KOPT-K1 (cell line): ENCODE results near the gene CCR6.

Source experiments
- H3K27ac ChIP-seq: fragments of 200-600 bp; sonication (generic); 2 replicates; pipeline ENCODE4 v1.5.1; 2016; ENCODE audit warnings: antibody characterized with exemption, mild to moderate bottlenecking, low read depth, low read length; ENCODE audit not compliant: poor library complexity, severe bottlenecking
- H3K36me3 ChIP-seq: fragments of 200-600 bp; sonication (generic); 2 replicates; pipeline ENCODE4 v1.5.1; 2017; ENCODE audit warnings: antibody characterized with exemption, mild to moderate bottlenecking, low read length, moderate library complexity; ENCODE audit not compliant: insufficient read depth
- H3K9me3 ChIP-seq: fragments of 200-600 bp; sonication (generic); 2 replicates; pipeline ENCODE4 v1.5.1; 2017; ENCODE audit warnings: antibody characterized with exemption, low read length, mild to moderate bottlenecking; ENCODE audit not compliant: insufficient read depth, poor library complexity, severe bottlenecking

CCR6 gene

DNA sequence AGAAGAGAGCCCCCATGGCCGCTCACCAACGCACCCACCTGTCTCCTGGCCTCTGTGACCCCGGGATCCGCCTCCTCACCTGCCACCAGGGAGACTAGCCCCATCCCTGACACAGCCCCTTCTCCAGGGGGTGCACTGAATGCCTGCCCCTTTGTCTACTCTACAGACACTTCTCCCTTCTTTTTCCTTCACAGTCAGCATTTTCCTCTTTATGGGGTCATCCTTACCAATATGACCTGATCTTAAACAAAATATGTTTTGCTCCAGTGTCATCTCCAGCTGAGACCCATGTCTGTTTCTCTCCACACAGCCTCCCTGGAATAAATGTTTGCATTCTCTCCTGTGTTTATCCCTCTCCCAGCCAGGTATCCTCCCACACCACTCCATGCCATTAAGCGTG, 14.6 kb upstream of the CCR6 start:
- Histone ChIP-seq H3K27ac (no peak overlapping the region), H3K36me3 (no peaks in the 10 kb centered on the region)

DNA sequence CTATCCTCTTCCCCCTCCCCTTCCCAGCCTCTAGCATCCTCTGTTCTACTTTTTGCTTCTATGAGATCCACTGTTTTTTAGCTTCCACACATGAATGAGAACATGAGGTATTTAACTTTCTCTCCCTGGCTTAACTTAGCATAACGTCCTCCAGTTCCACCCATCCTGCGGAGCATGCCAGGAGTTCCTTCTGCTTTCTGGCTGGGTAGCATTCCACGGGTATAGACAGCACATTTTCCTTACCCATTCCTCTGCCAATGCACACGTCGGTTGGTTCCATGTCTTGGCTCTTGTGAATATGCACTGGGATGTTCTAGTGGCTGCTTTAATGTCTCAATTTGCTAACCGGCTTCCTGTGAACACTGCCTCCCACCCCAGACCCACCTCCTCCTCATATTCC, 13.2 kb upstream of the CCR6 start:
- Histone ChIP-seq H3K27ac (no peak overlapping the region), H3K9me3 (no peaks in the 10 kb centered on the region), H3K36me3 (no peaks in the 10 kb centered on the region)

More for the DNA sequence above, 14.6 kb upstream of the CCR6 start:
- no peaks in the 10 kb centered on the region for H3K9me3 ChIP-seq

DNA sequence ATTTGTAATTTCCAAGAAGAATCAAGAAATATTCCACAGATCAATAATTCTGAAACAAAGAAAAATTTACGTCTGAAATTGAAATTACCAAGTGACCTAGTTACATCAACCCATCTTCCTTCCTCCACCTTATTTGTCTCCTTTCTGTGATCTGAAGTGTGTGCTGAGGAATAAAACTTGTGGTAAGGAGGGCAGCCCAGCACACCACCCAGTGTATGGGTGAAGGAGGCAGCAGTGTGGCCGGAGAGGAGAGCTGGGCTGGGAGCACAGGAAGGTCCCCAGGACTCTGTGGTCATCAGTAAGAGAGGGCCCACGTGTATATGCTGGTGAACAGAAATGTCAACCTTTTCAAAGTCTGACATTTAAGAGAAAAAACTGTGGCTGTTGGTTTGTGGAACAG, 11.3 kb upstream of the CCR6 start:
- no peaks in the 10 kb centered on the region for H3K36me3 ChIP-seq
- no peak overlapping the region for H3K27ac ChIP-seq
- H3K9me3 ChIP-seq = no peaks in the 10 kb centered on the region

DNA sequence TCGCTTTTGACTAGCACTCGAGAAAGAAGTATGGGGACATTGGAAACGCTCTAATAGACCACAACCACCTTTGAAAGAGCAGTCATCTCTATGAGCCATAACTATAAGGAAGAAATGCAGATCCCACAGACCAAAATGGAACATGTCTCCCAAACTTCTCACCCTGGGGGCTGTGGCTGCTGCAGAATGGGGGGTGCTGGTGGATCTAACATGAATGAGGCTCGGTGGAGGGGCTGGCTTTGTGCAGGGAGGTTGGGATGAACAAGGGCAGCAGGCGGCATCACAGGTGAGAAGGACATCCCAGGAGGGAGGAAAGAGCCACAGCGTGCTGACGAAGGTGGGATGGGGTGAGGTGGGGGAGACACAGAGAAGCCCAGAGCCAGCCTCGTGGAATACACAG, 10.5 kb upstream of the CCR6 start:
- H3K36me3 ChIP-seq = no peaks in the 10 kb centered on the region
- no peak overlapping the region for H3K27ac ChIP-seq
- no peaks in the 10 kb centered on the region for H3K9me3 ChIP-seq

DNA sequence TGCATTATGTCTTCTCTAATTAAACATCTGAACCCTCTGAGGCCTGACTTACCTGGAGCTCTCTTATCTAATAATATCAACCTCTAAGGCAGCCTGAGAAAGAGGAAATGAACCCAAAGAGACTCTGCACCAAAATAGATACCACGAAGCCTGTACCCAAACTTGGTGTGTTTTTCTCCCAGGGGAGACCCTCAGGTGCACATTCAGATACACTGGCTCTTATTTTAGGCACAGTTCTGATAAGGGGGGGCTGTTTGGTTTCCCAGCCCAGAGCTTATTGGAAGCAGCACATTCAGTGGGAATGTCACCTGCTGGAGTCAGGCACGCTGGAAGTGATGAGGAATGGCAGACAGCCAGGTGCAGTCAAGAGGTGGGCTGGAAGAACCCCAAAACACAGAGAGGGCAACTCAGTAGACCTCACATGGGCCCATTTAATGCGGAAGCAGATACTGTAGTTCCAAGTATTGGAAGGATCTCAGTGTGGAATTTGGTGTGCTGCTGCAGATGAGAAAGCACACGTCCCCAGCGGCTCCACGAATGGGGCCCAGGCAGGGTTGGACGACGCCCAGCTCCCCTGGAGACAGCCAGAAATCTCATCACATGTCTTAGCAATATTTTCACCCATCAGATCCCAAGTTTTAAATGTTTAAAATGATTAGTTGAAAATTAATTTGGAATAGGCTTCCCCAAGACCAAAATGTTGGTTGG, 9.7 kb upstream of the CCR6 start:
- Histone ChIP-seq H3K9me3 (no peaks in the 10 kb centered on the region), H3K27ac (no peak overlapping the region), H3K36me3 (no peaks in the 10 kb centered on the region)

DNA sequence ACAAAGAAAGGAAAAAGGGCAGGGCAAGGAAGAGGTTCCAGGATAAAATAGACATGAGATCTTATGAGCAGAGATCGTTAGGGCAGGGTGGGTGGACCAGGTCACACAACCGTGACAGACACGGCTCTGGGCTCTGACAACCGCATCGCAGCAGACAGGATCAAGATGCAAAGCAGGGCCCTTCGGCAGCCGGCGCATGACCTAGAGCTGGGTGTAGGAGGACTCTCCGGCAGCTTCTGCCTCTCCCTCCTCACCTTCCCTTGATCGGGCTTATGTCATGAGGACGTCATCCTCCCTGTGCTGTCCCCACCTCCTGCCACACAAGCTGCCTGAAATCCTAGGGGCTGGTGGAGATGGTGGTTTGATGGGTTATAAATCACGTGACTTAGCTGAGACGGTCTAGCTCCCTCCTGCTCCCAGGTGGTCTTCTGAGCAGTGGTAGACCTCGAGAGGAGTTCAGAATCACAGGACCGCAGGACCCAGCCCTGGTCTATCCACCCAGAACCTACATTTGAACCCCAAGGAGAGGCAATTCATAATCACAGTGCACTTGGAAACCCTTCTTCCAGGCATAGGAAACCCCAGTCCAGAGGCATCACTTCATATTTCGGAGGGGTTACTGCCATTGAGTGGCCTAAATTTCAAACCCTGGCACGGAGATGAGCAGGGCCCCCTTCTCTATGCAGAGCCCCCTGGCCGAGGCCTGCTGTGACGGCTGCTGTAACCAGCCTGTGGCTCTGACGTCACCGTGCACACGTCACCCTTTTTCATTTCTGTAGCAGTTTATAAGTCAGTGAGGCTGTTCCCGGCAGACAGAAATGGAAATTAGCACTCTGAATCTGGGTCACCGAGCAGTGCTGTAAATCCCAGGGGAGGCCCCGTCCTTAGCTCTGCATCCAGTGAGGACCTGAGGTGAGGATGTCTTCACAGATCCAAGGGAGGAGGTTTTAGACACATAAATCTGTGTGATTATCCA, 8.7 kb upstream of the CCR6 start:
- Histone ChIP-seq H3K27ac (no peak overlapping the region), H3K9me3 (no peaks in the 10 kb centered on the region), H3K36me3 (no peaks in the 10 kb centered on the region)

DNA sequence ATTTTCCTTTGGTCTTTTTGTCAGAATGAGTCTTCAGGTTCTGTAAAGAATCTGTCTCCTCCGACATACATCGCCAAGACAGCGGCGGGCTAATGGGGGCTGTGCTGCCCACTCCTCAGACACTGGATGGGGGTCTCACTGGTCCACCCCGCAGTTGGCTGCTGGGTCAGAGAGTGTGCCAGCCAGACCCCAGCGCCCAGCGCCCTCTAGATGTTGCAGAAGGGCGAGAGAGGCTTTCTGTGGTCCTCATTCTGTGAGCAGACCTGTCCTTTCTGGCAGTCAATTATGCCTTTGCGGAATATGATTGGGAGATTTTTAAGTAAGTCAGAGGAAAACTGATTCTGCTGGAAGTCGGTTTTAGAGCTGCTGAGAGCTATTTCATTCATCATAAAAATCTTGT, 7.8 kb upstream of the CCR6 start:
- Histone ChIP-seq H3K27ac (no peak overlapping the region), H3K9me3 (no peaks in the 10 kb centered on the region), H3K36me3 (no peaks in the 10 kb centered on the region)

DNA sequence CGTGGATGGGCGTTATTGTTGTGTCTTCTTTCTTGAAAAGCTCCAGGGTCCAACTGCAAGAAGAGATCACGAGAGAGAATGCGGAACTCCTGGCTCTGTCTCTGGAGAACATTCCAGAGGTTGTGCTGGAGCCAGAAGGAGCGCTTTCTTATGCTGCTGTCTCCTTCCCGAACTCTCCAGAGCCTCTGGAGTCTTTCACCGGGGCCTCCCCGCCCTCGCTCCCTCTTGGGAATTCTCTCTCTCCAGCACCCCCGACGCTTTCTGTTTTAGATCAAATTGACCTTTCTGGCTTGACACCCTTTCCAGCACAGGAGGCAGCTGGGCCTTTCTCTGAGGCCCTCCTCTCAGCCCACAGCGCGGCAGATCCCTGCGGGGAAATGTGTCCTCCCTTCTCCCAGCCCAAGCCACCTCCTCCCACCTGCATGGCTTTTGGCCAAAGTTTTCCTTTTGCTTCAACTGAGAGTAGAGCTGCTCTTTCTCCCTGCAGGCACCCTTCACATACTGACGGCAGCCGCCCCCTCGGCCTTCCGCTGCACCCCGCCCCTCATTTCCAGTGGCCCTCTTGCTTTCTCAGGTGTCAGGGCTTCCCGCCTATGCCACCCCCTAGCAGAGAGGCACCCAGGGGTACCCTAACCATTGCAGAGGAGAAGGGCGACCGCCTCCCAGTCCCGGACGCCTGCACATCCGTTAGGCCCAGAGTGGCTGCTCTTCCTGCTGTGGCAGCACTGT, 6.6 kb upstream of the CCR6 start:
- no peak overlapping the region for H3K27ac ChIP-seq
- no peaks in the 10 kb centered on the region for H3K9me3 ChIP-seq
- H3K36me3 ChIP-seq = no peaks in the 10 kb centered on the region

DNA sequence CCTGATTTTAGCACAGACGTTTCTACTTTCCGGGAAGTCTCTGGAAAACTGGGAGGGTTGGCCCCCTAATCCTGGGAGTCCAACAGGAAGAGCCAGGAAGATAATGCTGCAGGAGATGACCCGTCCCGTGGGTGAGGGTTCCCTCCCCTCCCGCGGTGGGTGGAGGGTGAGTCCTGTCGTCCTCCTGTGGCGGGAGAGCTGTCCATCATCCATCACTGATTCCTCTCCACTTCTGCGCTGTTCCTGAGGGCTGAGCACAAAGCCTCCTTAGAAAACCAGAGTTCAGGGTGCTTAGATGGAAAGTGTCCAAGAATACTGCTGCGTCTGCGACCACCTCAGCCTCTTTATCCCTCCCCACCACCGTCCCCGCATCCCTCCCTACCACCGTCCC, 6.1 kb upstream of the CCR6 start:
- no peaks in the 10 kb centered on the region for H3K9me3 ChIP-seq
- no peak overlapping the region for H3K27ac ChIP-seq
- no peaks in the 10 kb centered on the region for H3K36me3 ChIP-seq

DNA sequence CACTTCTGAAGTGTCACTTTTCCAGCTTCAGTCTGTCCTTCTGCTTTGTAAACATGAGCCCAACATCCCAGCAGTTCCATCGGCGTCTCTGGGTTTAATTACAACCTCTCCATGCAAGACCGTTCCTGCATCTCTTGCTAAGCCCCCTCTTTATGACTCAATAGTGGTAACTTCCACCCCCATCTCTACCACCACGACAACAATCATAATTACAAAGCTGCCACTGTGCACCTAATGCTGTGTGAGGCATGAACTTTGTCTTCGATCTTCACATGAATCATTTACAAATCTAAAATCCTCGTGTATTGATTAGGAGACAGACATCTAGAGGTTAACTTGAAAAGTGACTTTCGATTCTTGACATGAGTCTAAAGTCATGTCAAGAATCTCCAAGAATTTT, 4.9 kb upstream of the CCR6 start:
- Histone ChIP-seq H3K9me3 (no peaks in the 10 kb centered on the region), H3K27ac (no peak overlapping the region), H3K36me3 (no peaks in the 10 kb centered on the region)

DNA sequence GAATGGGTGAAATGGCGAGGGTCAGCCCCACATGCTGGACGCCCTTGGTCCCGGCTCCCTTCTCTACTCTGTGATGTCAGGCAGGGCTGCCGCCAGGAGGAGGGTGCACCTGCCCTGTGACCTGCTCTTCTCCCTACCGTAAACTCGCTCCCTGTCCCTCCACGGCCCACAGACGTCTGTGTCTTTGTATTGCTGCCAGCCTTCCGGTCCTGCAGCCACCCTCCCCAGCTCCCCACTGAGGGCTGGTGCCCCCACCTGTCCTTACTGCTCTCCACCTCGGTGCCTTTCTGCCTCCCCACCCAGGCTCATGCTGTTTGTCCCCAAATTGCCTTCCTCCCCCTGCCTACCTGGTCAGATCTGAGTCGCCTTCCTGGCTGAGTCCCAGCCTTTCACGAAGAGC, 4.1 kb upstream of the CCR6 start:
- Histone ChIP-seq H3K9me3 (no peaks in the 10 kb centered on the region), H3K36me3 (no peaks in the 10 kb centered on the region), H3K27ac (no peak overlapping the region)

DNA sequence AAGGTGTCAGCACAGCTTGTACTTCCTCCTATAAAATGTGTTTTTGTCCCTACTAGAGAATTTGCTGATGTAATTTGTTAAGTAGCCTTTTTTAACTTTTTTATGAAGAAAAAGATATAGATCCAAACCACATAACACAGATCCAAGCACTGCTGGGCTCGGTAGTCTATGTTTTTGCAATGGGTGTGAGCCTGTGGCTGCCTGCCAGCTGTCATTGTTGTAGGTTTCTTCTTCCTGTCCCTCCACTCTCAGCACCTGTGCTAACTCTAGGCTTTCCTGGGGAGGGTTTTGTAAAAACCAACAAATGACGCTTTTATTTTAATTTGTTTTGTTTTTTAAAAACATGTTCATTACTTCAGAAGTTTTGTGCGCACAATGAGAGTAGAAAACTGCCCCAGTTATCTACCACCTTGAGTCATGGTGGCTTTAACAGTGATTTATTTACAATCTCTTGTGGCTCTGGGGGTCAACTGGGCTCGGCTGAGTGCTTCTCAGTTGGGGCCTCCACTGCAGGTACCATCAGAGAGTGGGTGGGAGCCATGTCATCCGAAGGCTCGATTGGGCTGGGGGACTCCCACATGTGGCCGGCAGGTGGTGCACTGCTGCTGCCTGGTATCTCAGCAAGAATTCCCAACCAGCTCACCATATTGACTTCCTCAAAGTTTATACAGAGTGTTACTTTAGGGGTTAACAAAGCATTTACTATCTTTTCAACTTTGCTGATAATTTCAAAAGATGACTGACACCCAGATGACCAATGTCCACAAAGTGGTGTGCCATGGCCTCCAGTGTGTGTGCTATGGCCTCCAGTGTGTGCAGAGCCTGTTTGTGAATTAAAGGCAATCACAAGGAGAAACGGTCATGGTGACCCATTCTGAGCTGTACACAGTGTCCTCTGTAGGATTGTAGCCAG, 3.0 kb upstream of the CCR6 start:
- Histone ChIP-seq H3K36me3 (no peaks in the 10 kb centered on the region), H3K9me3 (no peaks in the 10 kb centered on the region), H3K27ac (no peak overlapping the region)

DNA sequence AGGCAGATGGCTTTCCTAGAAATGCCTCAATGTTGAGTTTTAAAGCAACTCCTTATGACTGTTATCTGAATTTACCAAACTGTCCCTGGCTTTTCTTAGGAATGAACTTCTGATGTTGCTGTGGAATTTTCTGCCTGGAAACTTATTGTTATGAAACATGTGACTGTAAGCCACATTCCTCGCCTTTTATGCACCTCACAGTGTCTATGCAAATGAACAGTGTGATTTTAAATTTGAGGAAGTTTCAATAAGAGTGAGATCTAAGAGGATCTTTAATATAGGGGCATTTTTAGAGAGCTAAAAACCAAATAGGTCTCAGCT, 2.4 kb upstream of the CCR6 start:
- Histone ChIP-seq H3K27ac (no peak overlapping the region), H3K36me3 (no peaks in the 10 kb centered on the region), H3K9me3 (no peaks in the 10 kb centered on the region)

DNA sequence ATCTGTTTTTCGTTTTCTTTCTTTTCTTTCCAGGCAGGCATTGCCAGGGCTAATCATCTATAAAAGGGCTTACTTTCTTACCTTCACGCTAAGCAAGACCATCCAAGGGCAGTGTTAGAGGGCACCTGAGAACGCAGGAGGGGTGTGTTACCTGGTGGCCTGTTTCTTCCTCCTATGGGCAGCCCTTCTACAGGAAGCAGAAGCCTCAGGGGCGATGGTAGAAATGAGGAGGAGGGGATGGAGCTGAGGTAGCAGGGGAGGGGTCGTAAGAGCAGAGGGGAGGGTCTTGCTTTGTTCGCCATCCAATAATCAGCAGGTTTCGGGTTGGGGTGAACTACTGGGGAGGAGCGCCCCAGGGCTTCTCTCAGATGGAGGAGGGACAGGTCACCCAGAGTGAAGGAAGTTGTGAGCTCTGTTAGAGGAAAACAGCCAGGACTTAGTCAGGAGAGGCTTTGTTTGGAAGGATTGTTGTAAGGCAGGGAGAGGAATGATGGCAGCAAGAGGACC, 1.5 kb upstream of the CCR6 start:
- Histone ChIP-seq H3K36me3 (no peaks in the 10 kb centered on the region), H3K27ac (no peak overlapping the region), H3K9me3 (no peaks in the 10 kb centered on the region)
